ENCODE measurements around the gene CDH13. TPM values are rescaled to one million over a fixed set of nuclear protein-coding genes. Genes with fewer than 3 reads are reported as not detected.

Gene CDH13
- polyA plus RNA-seq, 1 donor from 2014 or later, result 3.2 TPM

DNA sequence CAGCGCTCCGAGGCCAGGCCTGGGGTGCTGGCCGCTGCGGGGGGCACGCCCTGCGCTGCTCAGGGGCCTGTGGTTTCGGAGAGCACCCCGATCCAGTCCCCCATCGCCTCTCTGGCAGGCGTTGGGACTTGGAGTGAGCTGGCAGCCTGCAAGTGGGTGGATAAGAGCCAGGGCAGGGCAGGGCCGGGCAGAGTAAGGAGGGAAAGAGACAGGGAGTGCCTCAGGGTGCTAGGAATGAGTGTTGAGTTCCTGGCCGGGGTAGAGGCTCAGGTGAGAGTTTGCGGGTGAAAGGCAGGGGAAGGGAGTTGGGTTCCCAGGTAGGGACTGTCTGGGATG, 1.3 kb downstream of the CDH13 start:
- no peaks in the 10 kb centered on the region for H3K79me2 ChIP-seq (replicated peaks; ENCODE audit: insufficient read depth, low read length)
- H3F3A ChIP-seq (ENCODE audit: insufficient read depth, low read length, poor library complexity, severe bottlenecking), result no peaks in the 10 kb centered on the region
- peaks cover 6% of the 10 kb centered on the region for H3K9me3 ChIP-seq (ENCODE audit: low read length)
- H3K27me3 ChIP-seq (ENCODE audit: insufficient read depth, low read depth, low read length), result peaks cover 51% of the 10 kb centered on the region
- TF ChIP-seq EP300 (conservative IDR thresholded peaks at IDR 0.05; ENCODE audit: poor library complexity, severe bottlenecking) (no peak), REST (IDR thresholded peaks at IDR 0.05; ENCODE audit: borderline replicate concordance) (no peak), POLR2AphosphoS5 (IDR thresholded peaks at IDR 0.05) (no peak), TAF1 (IDR thresholded peaks at IDR 0.05; ENCODE audit: low read depth) (no peak), RAD21 (conservative IDR thresholded peaks at IDR 0.05) (no peak), SMC3 (conservative IDR thresholded peaks at IDR 0.05; ENCODE audit: poor library complexity) (no peak), EZH2 (IDR thresholded peaks at IDR 0.05; ENCODE audit: borderline replicate concordance, insufficient read depth, low read length, poor library complexity, severe bottlenecking) (no peak), MXI1 (conservative IDR thresholded peaks at IDR 0.05; ENCODE audit: poor library complexity, severe bottlenecking) (no peak)
- TF ChIP-seq, protein P1, sequence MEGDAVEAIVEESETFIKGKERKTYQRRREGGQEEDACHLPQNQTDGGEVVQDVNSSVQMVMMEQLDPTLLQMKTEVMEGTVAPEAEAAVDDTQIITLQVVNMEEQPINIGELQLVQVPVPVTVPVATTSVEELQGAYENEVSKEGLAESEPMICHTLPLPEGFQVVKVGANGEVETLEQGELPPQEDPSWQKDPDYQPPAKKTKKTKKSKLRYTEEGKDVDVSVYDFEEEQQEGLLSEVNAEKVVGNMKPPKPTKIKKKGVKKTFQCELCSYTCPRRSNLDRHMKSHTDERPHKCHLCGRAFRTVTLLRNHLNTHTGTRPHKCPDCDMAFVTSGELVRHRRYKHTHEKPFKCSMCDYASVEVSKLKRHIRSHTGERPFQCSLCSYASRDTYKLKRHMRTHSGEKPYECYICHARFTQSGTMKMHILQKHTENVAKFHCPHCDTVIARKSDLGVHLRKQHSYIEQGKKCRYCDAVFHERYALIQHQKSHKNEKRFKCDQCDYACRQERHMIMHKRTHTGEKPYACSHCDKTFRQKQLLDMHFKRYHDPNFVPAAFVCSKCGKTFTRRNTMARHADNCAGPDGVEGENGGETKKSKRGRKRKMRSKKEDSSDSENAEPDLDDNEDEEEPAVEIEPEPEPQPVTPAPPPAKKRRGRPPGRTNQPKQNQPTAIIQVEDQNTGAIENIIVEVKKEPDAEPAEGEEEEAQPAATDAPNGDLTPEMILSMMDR (IDR thresholded peaks at IDR 0.05; ENCODE audit: poor library complexity, severe bottlenecking), result no peak
- no peaks in the 10 kb centered on the region for H3K36me3 ChIP-seq (ENCODE audit: insufficient read depth, low read length)
- H2AFZ ChIP-seq (ENCODE audit: low read depth, low read length), result no peak overlapping the region
- no peaks in the 10 kb centered on the region for H3K9me2 ChIP-seq (ENCODE audit: insufficient read depth, low read length)
- H3K4me2 ChIP-seq (ENCODE audit: low read length), result peak overlapping the region; percentile 64
- H4K20me1 ChIP-seq (ENCODE audit: insufficient read depth), result no peaks in the 10 kb centered on the region
- no peak overlapping the region for H3K27ac ChIP-seq (ENCODE audit: low read length)
- peak overlapping the region; percentile 75 for H3K4me3 ChIP-seq (ENCODE audit: low read length)
- no peak overlapping the region for H3K9ac ChIP-seq (ENCODE audit: low read length)

DNA sequence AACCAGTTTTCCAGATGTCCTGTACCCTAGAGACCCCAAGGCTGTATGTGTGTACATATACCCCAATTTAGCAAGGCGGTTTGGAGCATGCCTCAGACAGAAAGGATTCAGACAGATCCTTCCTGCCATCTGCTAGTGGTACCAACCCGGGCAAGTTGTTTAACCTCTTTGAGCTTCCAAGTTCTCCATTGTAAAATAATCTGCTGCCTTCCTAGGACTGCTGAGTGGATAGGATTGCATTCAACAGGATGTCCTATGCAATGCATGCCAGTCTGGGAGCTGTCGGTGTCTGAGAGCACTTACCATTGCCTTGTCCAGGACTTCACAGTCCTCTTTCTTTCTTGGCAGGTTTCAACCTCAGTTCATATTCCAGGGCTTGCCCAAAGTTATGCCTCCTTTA, 1.9 kb downstream of the CDH13 start:
- Histone ChIP-seq H3F3A (ENCODE audit: insufficient read depth, low read length, poor library complexity, severe bottlenecking) (no peaks in the 10 kb centered on the region), H3K27me3 (ENCODE audit: insufficient read depth, low read depth, low read length) (peaks cover 51% of the 10 kb centered on the region), H3K4me3 (ENCODE audit: low read length) (no peak overlapping the region), H3K4me2 (ENCODE audit: low read length) (no peak overlapping the region), H3K9me3 (ENCODE audit: low read length) (peaks cover 6% of the 10 kb centered on the region), H3K27ac (ENCODE audit: low read length) (no peak overlapping the region), H3K9ac (ENCODE audit: low read length) (no peak overlapping the region), H2AFZ (ENCODE audit: low read depth, low read length) (no peak overlapping the region), H4K20me1 (ENCODE audit: insufficient read depth) (no peaks in the 10 kb centered on the region), H3K36me3 (ENCODE audit: insufficient read depth, low read length) (no peaks in the 10 kb centered on the region), H3K9me2 (ENCODE audit: insufficient read depth, low read length) (no peaks in the 10 kb centered on the region), H3K79me2 (replicated peaks; ENCODE audit: insufficient read depth, low read length) (no peaks in the 10 kb centered on the region)
- TF ChIP-seq SMC3 (conservative IDR thresholded peaks at IDR 0.05; ENCODE audit: poor library complexity) (no peak), MXI1 (conservative IDR thresholded peaks at IDR 0.05; ENCODE audit: poor library complexity, severe bottlenecking) (no peak), REST (IDR thresholded peaks at IDR 0.05; ENCODE audit: borderline replicate concordance) (no peak), POLR2AphosphoS5 (IDR thresholded peaks at IDR 0.05) (no peak)
- TF ChIP-seq, protein P1 (IDR thresholded peaks at IDR 0.05; ENCODE audit: poor library complexity, severe bottlenecking), result no peak

All from neural cell (in vitro differentiated cells).